IMR-90 (cell line): Measurements from ENCODE around the gene NEUROD1. TPM values are rescaled to one million over a fixed set of nuclear protein-coding genes. Genes with fewer than 3 reads are reported as not detected.

ENCODE experiments used
- ATAC-seq: fragments of 200-7000 bp; cut with Tn5 transposase; 2 replicates; pipeline ENCODE4 v1.9.1; 2020; ENCODE audit warnings: low read depth, mild to moderate bottlenecking, moderate library complexity
- BruUV-seq: library from RNA; stranded (reverse); fragments of 400-500 nt; replicated peaks from 2 replicates; lab custom pipeline; 2021; lab: Mats Ljungman, UMichigan
- CTCF ChIA-PET: fragments of 300-600 bp; formaldehyde crosslinking; extraction: SDS; loops from one replicate; lab custom pipeline; 2021; ENCODE audit warnings: antibody characterized with exemption; lab: Yijun Ruan, JAX
- POLR2A ChIA-PET: fragments of 300-600 bp; sonication (Branson Sonifier 250); formaldehyde crosslinking; loops from one replicate; lab custom pipeline; 2022; ENCODE audit warnings: antibody characterized with exemption; ENCODE audit not compliant: unreplicated experiment; lab: Charles Lee
- DNase-seq: peaks from one replicate; pipeline ENCODE4 v3.0.0; 2013
- H2AFZ ChIP-seq: replicated peaks from 2 replicates; pipeline ENCODE3; 2013; ENCODE audit warnings: low read length, mild to moderate bottlenecking; ENCODE audit not compliant: poor library complexity
- H2AK5ac ChIP-seq: 2 replicates; pipeline ENCODE4 v1.6.1; 2013; ENCODE audit warnings: low read depth, low read length, inconsistent platforms
- H2AK9ac ChIP-seq: replicated peaks from 2 replicates; pipeline ENCODE3; 2013; ENCODE audit warnings: mild to moderate bottlenecking, low read depth, low read length, moderate library complexity; ENCODE audit not compliant: poor library complexity
- H2BK120ac ChIP-seq: 2 replicates; pipeline ENCODE4 v1.6.1; 2013; ENCODE audit warnings: low read depth, low read length, inconsistent platforms
- H2BK15ac ChIP-seq: 3 replicates; pipeline ENCODE4 v1.6.1; 2013; ENCODE audit warnings: low read depth, low read length, inconsistent platforms
- H2BK20ac ChIP-seq: 2 replicates; pipeline ENCODE4 v1.6.1; 2013; ENCODE audit warnings: low read depth, mild to moderate bottlenecking, inconsistent platforms, low read length, moderate library complexity
- H2BK5ac ChIP-seq: 2 replicates; pipeline ENCODE4 v1.6.1; 2013; ENCODE audit warnings: mild to moderate bottlenecking, low read depth, low read length, inconsistent platforms; ENCODE audit not compliant: poor library complexity, severe bottlenecking
- H3K14ac ChIP-seq: replicated peaks from 2 replicates; pipeline ENCODE4 v1.6.1; 2013; ENCODE audit warnings: low read depth, low read length, inconsistent platforms
- H3K18ac ChIP-seq: 2 replicates; pipeline ENCODE4 v1.6.1; 2013; ENCODE audit warnings: low read depth, low read length, control low read depth
- H3K23ac ChIP-seq: 2 replicates; pipeline ENCODE4 v1.6.1; 2013; ENCODE audit warnings: low read depth, low read length, inconsistent platforms
- H3K27ac ChIP-seq: 2 replicates; pipeline ENCODE4 v1.5.1; 2013; ENCODE audit warnings: mild to moderate bottlenecking, control low read depth, low read length; ENCODE audit not compliant: insufficient read depth
- H3K27me3 ChIP-seq: 2 replicates; pipeline ENCODE4 v1.6.1; 2013; ENCODE audit warnings: low read length; ENCODE audit not compliant: control insufficient read depth, insufficient read depth
- H3K36me3 ChIP-seq: 2 replicates; pipeline ENCODE4 v1.6.1; 2013; ENCODE audit warnings: low read length, mixed read lengths; ENCODE audit not compliant: control insufficient read depth, insufficient read depth
- H3K4ac ChIP-seq: 2 replicates; pipeline ENCODE4 v1.6.1; 2013; ENCODE audit warnings: low read depth, low read length, inconsistent platforms
- H3K4me1 ChIP-seq: 2 replicates; pipeline ENCODE4 v1.6.1; 2013; ENCODE audit warnings: low read length, mixed read lengths; ENCODE audit not compliant: control insufficient read depth, insufficient read depth
- H3K4me2 ChIP-seq: 2 replicates; pipeline ENCODE4 v1.6.1; 2013; ENCODE audit warnings: low read depth, mild to moderate bottlenecking, control low read depth, low read length, moderate library complexity
- H3K4me3 ChIP-seq: 2 replicates; pipeline ENCODE4 v1.5.1; 2013; ENCODE audit warnings: low read depth, mild to moderate bottlenecking, control low read depth, low read length, moderate library complexity; ENCODE audit not compliant: insufficient read depth
- H3K56ac ChIP-seq: 2 replicates; pipeline ENCODE4 v1.6.1; 2013; ENCODE audit warnings: low read length, inconsistent platforms; ENCODE audit not compliant: insufficient read depth; ENCODE audit errors: extremely low read depth
- H3K79me1 ChIP-seq, 2 experiments: 2 replicates each; pipeline ENCODE4 v1.6.1; 2013; ENCODE audit warnings: low read length in 2 of 2, inconsistent platforms in 1 of 2, low read depth in 1 of 2
- H3K9ac ChIP-seq: 2 replicates; pipeline ENCODE4 v1.6.1; 2013; ENCODE audit warnings: low read depth, low read length, control low read depth
- H3K9me1 ChIP-seq: 2 replicates; pipeline ENCODE4 v1.6.1; 2013; ENCODE audit warnings: low read length, inconsistent platforms; ENCODE audit not compliant: insufficient read depth
- H3K9me3 ChIP-seq: 2 replicates; pipeline ENCODE4 v1.6.1; 2013; ENCODE audit warnings: low read length; ENCODE audit not compliant: control insufficient read depth, insufficient read depth
- H4K20me1 ChIP-seq: 2 replicates; pipeline ENCODE4 v1.6.1; 2013; ENCODE audit warnings: low read length, inconsistent platforms; ENCODE audit not compliant: insufficient read depth
- H4K5ac ChIP-seq: 2 replicates; pipeline ENCODE4 v1.6.1; 2013; ENCODE audit warnings: mild to moderate bottlenecking, low read depth, low read length, control low read depth
- H4K8ac ChIP-seq, 2 experiments: 2 replicates each; pipeline ENCODE4 v1.6.1; 2013; ENCODE audit warnings: low read depth in 2 of 2, low read length in 2 of 2, control low read depth in 1 of 2, inconsistent platforms in 1 of 2
- H4K91ac ChIP-seq: 2 replicates; pipeline ENCODE4 v1.6.1; 2013; ENCODE audit warnings: low read depth, low read length, inconsistent platforms; ENCODE audit not compliant: insufficient read depth
- CEBPB ChIP-seq: IDR thresholded peaks from 2 replicates; pipeline ENCODE4 v1.6.1; 2012; ENCODE audit warnings: low read depth, low read length, improper control_type of control experiment
- CHD1 ChIP-seq: IDR thresholded peaks from 2 replicates; pipeline ENCODE4 v1.6.1; 2012; ENCODE audit warnings: low read depth, low read length, improper control_type of control experiment
- CTCF ChIP-seq: conservative IDR thresholded peaks from 2 replicates; pipeline ENCODE4 v1.5.1; 2012; ENCODE audit warnings: mild to moderate bottlenecking, low read depth, low read length, improper control_type of control experiment
- ELK1 ChIP-seq: fragments of 150-350 bp; IDR thresholded peaks from 2 replicates; pipeline ENCODE4 v1.6.1; 2016; ENCODE audit warnings: low read depth, mild to moderate bottlenecking, low read length, moderate library complexity, borderline replicate concordance
- FOS ChIP-seq: fragments of 150-350 bp; IDR thresholded peaks from 2 replicates; pipeline ENCODE4 v1.6.1; 2016; ENCODE audit warnings: low read depth, low read length
- MAFK ChIP-seq: IDR thresholded peaks from 2 replicates; pipeline ENCODE4 v1.6.1; 2012; ENCODE audit warnings: low read depth, low read length, improper control_type of control experiment
- MAZ ChIP-seq: IDR thresholded peaks from 2 replicates; pipeline ENCODE4 v1.6.1; 2012; ENCODE audit warnings: low read depth, mild to moderate bottlenecking, low read length, improper control_type of control experiment, moderate library complexity, borderline replicate concordance
- MXI1 ChIP-seq: IDR thresholded peaks from 2 replicates; pipeline ENCODE4 v1.6.1; 2012; ENCODE audit warnings: low read depth, mild to moderate bottlenecking, low read length, moderate library complexity, borderline replicate concordance
- NFE2L2 ChIP-seq: fragments of 150-350 bp; IDR thresholded peaks from 2 replicates; pipeline ENCODE4 v1.6.1; 2016; ENCODE audit warnings: low read depth, mild to moderate bottlenecking, low read length
- POLR2A ChIP-seq: IDR thresholded peaks from 2 replicates; pipeline ENCODE4 v1.6.1; 2012; ENCODE audit warnings: mild to moderate bottlenecking, low read depth, low read length
- RAD21 ChIP-seq: IDR thresholded peaks from 2 replicates; pipeline ENCODE4 v1.6.1; 2012; ENCODE audit warnings: low read length, improper control_type of control experiment
- RCOR1 ChIP-seq: IDR thresholded peaks from 2 replicates; pipeline ENCODE4 v1.6.1; 2012; ENCODE audit warnings: mild to moderate bottlenecking, low read length, improper control_type of control experiment; ENCODE audit not compliant: insufficient replicate concordance
- RFX5 ChIP-seq: IDR thresholded peaks from 2 replicates; pipeline ENCODE4 v1.8.0; 2012; ENCODE audit warnings: low read depth, mild to moderate bottlenecking, low read length, moderate library complexity
- SMC3 ChIP-seq: fragments of 150-350 bp; IDR thresholded peaks from 2 replicates; pipeline ENCODE4 v1.6.1; 2016; ENCODE audit warnings: low read depth, mild to moderate bottlenecking, antibody characterized with exemption, low read length, moderate library complexity
- USF2 ChIP-seq: fragments of 150-350 bp; IDR thresholded peaks from 2 replicates; pipeline ENCODE4 v1.6.1; 2017; ENCODE audit warnings: mild to moderate bottlenecking, antibody characterized with exemption, low read length, low read depth
- dilution Hi-C: fragments of 300-500 bp; cut with HindIII; formaldehyde crosslinking; loops from one replicate; pipeline ENCODE4 v1.14.3; 2018; ENCODE audit warnings: low sequenced_read_pairs; ENCODE audit not compliant: unreplicated experiment
- in situ Hi-C: fragments of 300-500 bp; cut with MboI; formaldehyde crosslinking; loops from 3 replicates; pipeline ENCODE4 v1.14.3; 2019; ENCODE audit warnings: low sequenced_read_pairs, inconsistent platforms, mixed read lengths
- intact Hi-C: fragments of 100-400 bp; cut with micrococcal nuclease; formaldehyde crosslinking; loops from 2 replicates; pipeline ENCODE4 v1.10.0; 2022
- polyA plus RNA-seq, 3 experiments: library from polyadenylated mRNA; depleted of rRNA; stranded (reverse); fragments of >200 nt; gene quantifications; 2 replicates each; pipeline ENCODE4 v1.2.3, GENCODE V29; 2012; ENCODE audit warnings: low replicate concordance in 1 of 3
- total RNA-seq: library from RNA; depleted of rRNA; stranded (reverse); fragments of >200 nt; gene quantifications from 2 replicates; pipeline ENCODE4 v1.2.3, GENCODE V29; 2012

The NEUROD1 gene
- total and polyA plus RNA-seq, 2 of the 4 experiments (the other 2 are of a cell fraction): not detected

GRCh38 chr2:181674461-181674860, 5.9 kb downstream of the NEUROD1 start:
- intact Hi-C loops: no loop called here
- no peak overlapping the region for H3K4me3 ChIP-seq
- H3K27me3 ChIP-seq: peaks cover 15% of the 10 kb centered on the region
- no peak overlapping the region for H3K4ac ChIP-seq
- H2BK20ac ChIP-seq: no peak overlapping the region
- H3K4me1 ChIP-seq: no peaks in the 10 kb centered on the region
- H2AK9ac ChIP-seq: no peak overlapping the region
- no peak overlapping the region for H3K27ac ChIP-seq
- no peak overlapping the region for H2BK15ac ChIP-seq
- H3K79me1 ChIP-seq: no peaks in the 10 kb centered on the region
- no peak overlapping the region for H4K5ac ChIP-seq
- no peaks in the 10 kb centered on the region for H3K9me1 ChIP-seq
- no peak overlapping the region for H3K4me2 ChIP-seq
- dilution Hi-C loops: no loop called here
- ATAC-seq (no peak), DNase-seq (no peak)
- no peak overlapping the region for H3K9ac ChIP-seq
- peaks cover 7% of the 10 kb centered on the region for H3K9me3 ChIP-seq
- H3K56ac ChIP-seq: no peak overlapping the region
- in situ Hi-C loops: no loop called here
- H4K91ac ChIP-seq: no peak overlapping the region
- H2BK5ac ChIP-seq: no peak overlapping the region
- CTCF ChIA-PET: no interaction called here
- no peak overlapping the region for H3K14ac ChIP-seq
- no TSS peak for BruUV-seq
- H2AFZ ChIP-seq: no peak overlapping the region
- no peak overlapping the region for H4K8ac ChIP-seq
- H4K20me1 ChIP-seq: no peaks in the 10 kb centered on the region
- H3K36me3 ChIP-seq: no peaks in the 10 kb centered on the region
- POLR2A ChIA-PET: no interaction called here
- TF ChIP-seq POLR2A (no peak), RFX5 (no peak), RCOR1 (no peak), FOS (no peak), MAZ (no peak), RAD21 (no peak), USF2 (no peak), NFE2L2 (no peak), CTCF (no peak), MAFK (no peak), MXI1 (no peak), ELK1 (no peak), CEBPB (no peak), CHD1 (no peak), SMC3 (no peak)
- no peak overlapping the region for H2BK120ac ChIP-seq
- no peak overlapping the region for H3K18ac ChIP-seq
- no peak overlapping the region for H2AK5ac ChIP-seq
- H3K23ac ChIP-seq: no peak overlapping the region
